GM19035 (cell line): ENCODE data around the gene SPSB4.
"Not testable (repeated sequence)": the region's sequence is repeated elsewhere in the genome, so short reads cannot be mapped to it uniquely, and the experiment has no call there.

ENCODE experiments used
- ATAC-seq: cut with Tn5 transposase; IDR thresholded peaks from one replicate; pipeline ENCODE4 v1.9.1; 2021; ENCODE audit not compliant: unreplicated experiment

Gene SPSB4

DNA sequence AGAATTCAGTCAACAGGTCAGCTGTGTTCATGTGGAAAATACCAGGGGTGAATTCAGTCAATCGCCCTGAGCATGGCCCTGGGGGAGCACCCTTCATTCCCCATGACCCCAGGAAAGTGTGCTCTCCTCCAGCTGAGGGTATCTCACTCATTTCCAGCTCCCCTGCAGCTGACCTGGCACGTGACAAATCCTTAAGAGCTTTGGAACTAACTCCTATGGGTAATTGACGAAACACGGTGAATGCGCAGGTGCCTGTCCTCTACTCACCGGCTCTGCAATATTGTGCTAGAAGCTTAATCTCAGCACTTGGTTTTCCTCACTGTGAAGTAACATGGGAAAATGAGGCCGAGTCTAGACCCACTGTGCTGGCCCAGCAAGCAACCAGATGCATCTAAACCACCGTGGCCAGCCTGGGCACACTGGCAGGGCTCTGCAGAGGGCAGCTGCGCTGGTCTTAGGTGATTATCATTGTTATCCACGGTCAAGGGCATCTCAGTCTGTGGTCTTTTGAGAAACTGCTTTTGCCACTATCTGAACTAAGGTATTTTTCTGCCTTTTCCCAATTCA, 63.1 kb downstream of the SPSB4 start:
- ATAC-seq = no peak

DNA sequence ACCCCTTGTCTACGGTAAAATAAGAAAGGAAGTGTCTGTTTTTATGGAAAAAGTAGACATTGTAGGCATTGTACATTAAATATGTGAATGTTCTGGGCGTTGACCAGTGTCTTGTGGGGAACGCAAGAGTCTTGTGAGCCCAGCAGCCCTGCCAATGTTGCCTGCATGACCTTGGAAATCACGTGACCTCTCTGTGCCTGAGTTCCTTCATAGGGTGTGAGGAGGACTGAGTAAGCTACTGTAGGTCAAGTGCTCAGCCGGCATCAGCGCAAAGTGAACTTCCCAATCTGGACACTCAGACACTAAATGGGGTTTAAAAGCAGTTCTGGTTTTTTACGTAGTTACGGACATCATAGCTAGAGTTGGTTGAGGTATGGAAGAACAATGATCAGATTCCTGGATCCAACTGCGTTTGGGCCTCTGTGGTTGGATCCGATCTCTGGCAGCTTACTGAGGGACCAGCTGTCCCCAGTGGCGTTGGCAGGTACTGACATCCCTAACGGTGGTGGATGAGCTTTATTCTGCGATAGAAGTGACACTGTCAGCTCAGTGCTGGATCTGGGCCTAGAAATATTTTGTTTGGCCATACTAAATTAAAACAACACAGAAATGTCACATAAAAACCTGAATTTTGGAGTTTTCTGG, 63.8 kb downstream of the SPSB4 start:
- no peak for ATAC-seq

DNA sequence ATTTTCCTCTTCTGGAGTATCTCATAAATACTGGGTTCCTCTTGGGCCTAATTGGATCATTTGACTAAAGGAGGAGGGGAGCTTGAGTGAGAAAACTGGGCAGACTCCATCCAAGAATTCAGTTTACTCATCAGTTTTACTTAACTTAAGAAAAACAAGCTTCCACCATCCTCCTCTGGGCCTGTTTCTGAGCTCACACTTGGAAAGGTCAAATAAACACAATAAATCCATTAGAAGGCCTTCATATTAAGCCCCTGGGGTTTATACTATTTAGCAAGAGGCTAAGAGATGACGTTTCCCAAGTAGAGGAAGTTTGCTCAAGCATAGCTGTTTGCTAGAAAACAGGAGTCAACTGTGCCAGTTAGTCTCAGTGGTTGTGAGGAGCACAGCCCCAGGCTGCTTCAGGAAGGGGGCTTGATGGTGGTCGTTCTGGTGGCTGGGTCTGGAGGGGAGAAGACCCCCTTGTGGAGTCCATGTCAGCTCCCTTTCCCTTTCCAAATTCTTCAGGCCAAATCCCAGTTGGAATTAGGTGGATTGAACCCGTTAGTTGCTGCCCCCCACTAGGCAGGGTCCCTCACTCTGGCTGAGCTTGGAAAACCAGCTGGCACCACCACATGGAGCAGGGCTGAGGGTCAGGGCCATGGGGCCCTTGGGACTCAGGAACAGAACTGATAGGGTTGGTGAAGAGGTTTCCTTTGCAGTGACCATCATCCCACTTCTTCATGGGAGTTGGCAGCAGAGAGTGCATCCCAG, 64.8 kb downstream of the SPSB4 start:
- no peak for ATAC-seq

DNA sequence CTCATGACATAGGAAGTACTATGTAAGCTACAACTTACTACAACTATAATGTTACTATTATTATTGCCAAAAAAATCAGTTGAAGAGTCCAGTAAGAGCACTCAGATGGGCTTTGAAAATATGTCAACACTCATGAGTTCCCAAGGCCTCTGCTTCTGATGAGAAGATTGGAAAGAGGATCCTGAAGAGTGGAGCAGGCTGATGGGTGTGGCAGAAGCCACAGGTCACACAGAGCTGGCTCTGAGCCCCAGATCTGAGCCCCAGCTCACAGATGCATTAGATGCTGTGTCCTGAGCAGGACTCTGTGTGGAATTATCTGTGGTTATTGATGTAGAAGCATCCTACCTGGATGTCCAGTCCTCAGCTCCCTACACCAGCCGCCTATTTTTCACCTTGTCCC, 65.6 kb downstream of the SPSB4 start:
- no peak for ATAC-seq

DNA sequence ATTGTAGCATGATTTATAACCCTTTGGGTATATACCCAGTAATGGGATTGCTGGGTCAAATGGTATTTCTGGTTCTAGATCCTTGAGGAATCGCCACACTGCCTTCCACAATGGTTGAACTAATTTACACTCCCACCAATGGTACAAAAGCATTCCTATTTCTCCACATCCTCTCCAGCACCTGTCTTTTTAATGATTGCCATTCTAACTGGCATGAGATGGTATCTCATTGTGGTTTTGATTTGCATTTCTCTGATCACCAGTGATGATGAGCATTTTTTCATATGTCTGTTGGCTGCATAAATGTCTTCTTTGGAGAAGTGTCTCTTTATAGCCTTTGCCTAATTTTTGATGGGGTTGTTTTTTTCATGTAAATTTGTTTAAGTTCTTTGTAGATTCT, 66.8 kb downstream of the SPSB4 start:
- ATAC-seq = not testable (repeated sequence)

DNA sequence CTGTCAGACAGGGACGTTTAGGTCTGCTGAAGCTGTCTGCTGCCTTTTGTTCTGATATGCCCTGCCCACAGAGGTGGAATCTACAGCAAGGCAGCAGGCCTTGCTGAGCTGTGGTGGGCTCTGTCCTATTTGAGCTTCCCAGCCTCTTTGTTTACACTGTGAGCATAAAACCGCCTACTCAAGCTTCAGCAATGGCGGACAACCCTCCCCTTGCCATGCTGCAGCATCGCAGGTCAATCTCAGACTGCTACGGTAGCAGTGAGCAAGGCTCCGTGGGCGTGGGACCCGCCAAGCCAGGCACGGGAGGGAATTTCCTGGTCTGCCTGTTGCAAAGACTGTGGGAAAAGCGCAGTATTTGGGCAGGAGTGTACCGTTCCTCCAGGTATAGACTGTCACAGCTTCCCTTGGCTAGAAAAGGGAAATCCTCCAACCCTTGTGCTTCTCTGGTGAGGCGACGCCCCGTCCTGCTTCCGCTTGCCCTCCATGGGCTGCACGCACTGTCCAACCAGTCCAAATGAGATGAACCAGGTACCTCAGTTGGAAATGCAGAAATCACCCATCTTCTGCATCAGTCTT, 71.4 kb downstream of the SPSB4 start:
- ATAC-seq = no peak

DNA sequence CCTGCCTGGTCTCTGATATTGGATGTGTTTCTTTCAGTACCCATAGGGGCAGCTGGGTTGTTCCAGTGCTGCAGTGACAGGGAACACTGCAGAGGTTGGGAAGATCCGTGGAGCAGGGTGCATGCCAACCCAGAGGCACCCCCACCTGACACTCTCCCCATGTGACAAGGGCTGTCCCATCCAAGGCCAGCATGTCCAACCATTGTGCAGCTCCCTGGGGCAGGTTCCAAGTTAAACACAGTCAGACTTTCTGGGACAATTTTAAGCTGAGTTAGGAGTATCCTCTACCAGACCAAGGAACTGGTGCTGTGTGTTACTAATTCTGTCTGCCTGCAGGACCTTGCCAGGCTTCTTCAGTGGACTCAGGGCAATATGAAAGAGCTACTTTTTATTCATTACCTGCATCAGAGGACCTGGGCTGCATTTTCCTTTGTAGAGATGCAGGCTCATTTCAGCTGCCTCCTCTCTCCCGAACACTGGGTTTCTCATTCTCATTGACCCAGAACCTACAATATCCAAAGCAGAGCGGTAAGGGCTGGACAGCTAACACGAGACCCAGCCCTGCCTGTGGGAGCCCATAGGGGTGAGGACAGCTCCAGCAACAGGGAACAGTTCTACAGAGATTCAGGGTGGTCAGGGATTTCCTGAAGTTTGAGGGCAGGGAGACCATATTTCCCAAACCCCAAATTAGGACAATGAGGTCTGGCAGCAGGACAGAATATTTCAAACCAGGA, 72.7 kb downstream of the SPSB4 start:
- ATAC-seq = no peak

DNA sequence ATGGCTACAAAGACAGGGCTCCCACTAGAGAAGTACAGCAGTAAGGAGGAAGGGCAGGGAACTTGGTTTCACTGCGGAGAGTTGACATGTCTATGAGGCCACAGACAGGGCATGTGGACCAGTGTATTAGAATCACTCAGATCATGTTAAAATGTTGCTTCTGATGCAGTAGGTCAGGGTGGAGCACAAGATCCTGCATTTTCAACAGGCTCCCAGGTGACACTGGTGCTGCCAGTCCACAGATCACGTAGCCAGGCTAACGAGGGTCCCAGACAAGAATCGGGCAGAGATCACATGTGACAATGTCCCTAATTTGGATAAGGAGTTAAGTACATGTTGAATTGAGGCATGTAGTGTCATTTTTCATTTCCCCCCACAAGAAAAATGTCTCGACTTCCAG, 73.6 kb downstream of the SPSB4 start:
- no peak for ATAC-seq

DNA sequence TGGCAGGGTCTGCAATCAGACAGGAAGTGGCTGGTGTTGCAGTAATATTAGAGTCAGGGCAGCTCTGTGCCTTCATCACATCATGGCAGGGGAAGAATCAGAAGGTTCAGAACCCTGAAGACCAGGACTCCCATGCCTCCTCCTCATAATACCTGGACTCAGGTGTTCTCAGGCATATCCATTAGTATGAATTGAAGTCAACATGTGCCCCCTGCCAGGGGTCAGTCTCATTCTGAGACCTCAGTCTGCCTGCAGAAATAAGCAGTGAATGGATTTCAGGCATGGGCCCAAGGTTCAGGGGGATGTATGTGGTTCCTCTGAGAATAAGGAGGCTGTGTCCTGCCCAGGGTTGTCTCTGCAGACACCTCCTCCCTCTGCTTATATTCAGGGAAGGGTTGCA, 74.2 kb downstream of the SPSB4 start:
- no peak for ATAC-seq

DNA sequence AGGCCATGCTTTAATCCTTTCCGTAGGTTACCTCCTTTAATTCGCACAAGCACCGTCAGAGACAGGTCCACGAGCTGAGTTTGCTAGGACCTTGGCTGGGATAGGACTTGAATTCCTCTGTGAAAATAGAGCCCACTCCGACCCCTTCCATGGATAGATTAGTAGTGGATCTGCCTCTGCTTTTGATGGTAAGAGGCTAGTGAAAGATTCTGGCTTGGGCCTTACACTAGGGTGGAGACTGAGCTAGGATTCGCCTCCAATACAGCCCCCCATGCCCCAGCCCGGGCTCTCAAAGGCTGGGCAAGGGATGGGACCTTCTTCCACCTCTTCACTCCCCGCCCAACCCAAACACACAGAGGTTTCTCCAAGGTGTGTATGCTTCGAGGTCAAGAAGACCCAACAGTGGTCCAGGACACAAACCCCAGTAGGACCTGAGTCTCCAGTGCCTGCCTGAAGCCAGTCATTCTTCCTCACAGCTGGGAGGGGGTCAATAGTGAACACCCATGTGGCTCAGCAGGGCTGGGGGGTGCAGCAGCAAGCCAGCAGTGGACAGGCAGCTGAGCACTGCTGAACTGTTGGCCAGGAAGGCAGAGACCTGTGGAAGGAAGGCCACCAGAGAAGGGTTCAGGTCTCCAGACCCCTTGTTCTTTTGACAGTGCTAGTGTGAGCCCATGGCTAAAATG, 75.7 kb downstream of the SPSB4 start:
- ATAC-seq = no peak

DNA sequence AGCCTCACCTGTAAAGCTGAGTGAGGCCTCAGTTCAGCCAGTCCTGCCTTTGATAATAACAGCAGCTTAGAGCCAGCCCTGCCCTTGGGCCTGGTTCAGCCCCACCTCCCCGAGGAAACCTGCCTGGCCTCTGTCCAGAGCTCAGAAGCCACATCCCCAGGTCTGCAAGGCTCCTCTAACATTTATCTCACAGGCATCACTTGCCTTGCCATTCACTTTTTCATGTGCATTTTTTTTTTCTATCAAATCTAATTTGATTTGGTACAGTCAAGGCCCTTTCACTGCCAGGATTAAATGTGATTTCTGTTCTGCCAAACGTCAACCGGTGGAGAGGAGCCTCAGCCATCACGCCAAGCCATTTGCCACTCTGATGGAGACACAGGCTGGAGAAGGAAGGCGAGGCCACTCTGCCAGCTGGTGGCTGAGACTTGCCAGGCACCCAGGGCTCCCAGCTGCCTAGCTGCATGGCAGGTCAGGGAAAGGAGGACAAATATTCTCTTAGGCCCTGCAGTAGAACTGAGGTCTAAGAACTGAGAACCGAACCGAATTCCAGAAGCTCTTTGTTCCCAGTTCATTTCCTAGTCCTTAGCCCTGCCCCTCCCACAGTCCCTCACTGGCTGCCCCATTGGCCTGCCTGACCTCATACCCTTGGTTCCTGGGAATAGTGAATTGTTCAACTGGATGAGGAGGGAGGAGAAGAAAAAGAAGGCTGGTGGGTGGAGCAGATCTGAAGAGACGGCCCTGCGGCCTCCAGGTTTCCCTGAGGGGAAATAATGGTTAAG, 76.4 kb downstream of the SPSB4 start:
- no peak for ATAC-seq

DNA sequence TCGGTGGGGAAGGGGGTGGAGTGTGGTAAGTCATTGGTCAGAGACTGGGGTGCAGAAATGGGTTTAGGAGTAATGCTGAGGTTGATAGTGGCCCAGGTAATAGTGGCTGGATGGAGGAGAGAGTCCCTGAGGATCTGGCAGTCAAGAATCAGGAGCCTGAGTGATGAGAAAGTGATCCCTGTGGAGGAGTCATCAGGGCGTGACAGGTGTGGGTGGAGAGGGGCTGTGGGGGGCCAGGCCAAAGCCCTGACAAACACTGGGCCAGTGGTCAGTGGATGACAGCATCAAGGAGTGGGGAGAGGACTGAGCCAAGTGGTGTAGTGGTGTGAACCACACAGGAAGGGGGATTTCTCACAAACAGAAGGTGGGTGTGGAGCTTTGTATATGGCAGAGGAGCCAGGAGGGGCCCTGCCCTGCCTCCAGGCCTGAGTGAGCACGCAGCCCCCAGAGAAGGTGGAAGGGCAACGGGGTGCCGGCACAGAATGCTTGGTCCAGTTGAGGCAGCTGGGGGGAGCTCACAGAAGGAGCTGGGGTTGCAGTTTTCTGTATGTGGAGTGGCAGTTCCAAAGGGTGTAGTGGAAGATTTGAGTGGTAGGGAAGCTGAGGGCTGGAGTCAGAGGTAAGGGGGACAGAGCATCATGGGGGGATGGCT, 77.1 kb downstream of the SPSB4 start:
- ATAC-seq = no peak

DNA sequence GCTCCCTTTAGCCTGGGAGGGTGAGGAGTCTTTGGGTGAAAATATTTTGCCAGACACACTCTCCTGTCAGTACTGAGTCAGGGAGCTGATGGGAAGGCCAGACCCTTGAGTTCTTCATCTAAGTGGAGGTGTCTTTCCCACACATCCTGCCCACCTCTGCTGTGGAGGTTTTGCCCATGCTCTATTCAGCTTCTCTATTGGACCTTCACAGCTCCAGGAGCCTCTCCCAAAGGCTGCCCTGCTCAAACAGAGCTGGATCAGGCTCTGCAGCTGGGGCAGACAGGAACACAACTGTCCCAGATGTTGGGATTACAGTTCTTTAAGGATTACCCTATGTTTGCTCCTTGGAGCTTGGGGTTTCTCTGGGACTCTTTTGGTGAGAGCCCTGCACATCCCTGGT, 77.9 kb downstream of the SPSB4 start:
- ATAC-seq = no peak

DNA sequence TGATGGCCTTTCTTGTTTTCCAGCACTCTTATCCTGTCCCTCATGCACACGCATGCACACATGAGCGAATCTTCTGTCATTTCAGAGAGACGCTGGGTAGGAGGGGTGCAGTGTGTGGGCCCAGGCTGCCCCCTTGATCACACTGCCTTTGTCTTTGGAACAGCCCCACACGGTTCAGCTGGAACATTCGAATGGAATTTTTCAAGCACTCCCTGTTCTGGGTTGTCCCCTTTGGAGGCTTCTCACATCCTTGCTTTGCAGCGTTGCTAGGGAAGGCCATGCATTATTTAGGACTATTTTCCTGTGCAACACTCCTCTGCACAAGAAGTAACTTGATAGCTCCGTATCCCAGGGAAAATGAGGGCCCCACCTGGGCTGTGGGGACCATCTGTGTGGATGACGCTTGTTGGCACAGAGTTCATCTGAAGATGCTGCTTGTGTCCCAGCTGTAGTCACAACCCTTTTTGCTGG, 78.4 kb downstream of the SPSB4 start:
- ATAC-seq = no peak

DNA sequence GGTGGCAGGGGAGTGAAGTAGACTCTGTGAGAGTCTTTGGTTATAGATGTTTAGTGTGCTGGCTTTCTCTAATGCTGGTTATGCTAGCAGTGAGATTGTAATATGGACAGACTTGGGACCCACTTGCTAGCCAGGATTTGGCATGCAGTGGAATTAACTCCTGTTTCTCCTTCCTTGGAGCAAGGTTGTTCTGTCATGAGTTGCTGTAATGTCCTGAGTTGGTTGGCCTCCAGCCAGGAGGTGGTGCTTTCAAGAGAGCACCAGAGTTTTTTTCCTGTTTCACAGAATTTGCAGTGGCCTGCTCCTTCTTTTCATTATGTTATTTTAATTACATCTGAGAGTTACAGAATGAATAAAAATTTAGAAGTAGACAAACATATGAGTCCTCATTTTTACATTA, 92.4 kb downstream of the SPSB4 start:
- no peak for ATAC-seq

DNA sequence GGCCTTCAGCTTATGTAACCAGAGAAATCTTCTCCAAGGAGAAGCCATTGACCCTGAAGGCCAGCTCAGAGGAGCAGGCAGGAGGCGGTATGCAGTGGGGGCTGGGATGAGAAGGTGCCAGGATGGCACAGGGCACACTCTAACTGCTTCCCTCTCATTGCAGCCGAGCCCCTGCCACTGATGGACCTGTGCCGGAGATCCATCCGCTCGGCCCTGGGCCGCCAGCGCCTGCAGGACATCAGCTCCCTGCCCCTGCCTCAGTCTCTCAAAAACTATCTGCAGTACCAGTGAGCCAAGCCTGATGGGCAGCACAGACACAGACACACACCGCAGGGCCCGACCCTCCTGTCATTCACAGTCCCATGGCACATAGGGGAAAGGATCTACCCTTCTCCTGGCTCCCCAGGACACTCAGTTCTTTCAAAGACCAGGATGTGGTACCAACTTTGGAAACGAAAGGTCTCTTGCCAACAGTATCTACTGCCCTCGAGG, 95.9 kb downstream of the SPSB4 start:
- ATAC-seq = no peak

DNA sequence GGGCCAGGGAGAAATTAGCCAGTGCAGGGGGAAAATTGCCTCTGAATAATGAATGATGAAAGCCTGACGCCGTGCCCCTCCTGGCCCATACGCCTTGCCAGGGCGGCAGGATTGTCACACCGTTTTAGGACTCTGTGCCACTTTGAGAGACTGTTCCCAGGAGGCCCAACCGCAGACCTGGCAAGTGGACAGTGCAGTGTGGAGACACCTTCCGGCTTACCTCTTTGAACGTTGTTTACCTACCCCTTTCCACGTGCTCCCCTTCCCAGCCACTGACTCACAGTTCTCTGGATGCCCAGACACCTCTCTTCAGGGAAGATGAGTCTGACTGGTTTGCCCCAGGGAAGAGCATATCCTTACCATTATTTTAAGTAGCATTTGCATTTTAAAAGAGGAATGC, 96.5 kb downstream of the SPSB4 start:
- ATAC-seq = no peak

DNA sequence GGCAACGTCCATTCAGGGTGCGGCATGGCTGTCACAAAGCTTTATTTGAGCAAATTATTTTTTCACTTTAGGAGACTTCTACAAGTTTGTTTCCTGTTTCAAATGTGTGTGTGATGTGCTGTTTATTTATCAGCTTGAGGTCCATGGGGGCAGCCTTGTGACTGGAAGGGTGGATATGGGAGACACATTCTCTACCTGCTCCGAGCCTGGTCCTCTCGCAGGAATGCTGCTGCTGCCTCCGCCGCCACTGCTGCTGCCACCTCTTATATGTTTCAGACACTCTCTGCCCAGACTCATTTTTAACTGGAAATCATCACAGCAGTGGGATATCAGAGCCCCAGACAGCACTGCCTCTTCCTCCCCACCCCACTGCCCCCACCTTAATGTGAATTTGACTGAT, 97.0 kb downstream of the SPSB4 start:
- no peak for ATAC-seq

DNA sequence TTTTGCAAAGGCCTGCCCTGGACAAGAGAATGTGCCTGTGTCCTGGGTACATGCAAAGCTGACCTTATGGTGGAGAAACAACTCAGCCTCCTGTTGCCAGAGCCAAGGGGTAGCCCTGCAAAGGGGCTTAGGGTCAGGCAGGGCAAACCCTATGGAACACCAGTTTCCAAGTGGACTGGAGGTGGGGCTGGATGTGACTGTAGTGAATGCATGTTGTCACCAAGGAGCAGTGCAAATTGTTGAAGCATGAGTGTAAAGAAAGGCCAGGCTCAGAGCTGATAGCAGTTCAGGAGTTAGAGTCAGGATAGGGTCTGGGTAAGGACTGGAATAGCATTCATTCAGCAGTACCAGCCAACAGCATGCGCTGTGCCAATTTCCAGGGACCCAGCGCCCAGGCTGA, 97.6 kb downstream of the SPSB4 start:
- no peak for ATAC-seq
